ENCODE results near the gene TBL1XR1.
"Not testable (repeated sequence)": the region's sequence is repeated elsewhere in the genome, so short reads cannot be mapped to it uniquely, and the experiment has no call there.

The TBL1XR1 gene

DNA sequence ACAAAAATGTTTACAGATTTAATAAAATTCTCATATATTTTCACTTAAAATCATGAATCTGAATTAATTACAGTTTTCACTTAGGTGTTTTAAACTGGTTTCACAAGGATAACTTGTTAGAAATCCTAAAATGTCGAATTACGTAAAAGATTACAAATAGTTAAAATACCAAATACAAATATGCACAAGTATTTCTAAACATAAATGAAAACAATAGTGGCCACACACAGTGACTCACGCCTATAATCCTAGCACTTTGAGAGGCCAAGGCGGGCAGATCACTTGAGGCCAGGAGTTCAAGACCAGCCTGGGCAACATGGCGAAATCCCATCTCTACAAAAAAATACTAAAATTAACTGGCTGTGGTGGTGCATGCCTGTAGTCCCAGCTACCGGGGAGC lies 10.9 kb upstream of the TBL1XR1 start:
- DNase-seq (ENCODE audit: low read depth in 2 of 2), result no peak

DNA sequence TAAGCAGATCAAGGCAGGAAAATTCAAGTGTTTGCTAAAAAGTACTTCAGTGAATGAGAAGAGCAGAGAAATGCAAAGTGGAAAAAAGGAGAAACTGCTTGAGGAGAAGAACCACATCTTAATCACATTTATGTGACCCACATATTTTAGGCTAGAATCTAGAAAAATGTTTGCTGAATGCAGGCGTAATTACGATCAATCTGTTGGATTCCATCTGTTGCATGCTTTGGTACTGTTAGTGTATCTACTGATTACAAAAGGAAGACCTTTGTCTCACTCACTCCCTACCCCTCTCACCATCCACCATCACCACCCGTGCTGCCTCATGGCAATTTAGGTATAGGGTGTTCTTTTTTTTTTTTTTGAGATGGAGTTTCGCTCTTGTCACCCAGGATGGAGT lies 9.7 kb upstream of the TBL1XR1 start:
- no peak for DNase-seq (ENCODE audit: low read depth in 2 of 2)

DNA sequence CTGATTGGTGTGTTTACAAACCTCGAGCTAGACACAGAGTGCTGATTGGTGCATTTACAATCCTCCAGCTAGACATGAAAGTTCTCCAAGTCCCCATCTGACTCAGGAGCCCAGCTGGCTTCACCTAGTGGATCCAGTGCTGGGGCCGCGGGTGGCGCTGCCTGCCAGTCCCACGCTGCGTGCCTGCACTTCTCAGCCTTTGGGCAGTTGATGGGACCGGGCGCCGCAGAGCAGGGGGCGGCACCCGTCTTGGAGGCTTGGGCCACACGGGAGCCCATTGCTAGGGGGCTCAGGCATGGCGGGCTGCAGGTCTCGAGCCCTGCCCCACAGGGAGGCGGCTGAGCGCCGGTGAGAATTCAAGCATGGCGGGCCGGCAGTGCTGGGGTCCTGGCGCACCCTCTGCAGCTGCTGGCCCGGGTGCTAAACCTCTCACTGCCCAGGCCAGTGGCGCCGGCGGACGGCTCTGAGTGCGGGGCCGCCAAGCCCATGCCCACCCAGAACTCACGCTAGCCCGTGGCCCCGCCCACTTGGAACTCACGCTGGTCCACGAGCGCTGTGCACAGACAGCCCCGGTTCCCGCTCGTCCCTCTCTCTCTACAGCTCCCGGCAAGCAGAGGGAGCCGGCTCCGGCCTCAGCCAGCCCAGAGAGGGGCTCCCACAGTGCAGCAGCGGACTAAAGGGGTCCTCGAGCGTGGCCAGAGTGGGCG lies 6.6 kb upstream of the TBL1XR1 start:
- DNase-seq (ENCODE audit: low read depth in 2 of 2), result no peak

- DNase-seq (ENCODE audit: low read depth in 2 of 2), result not testable (repeated sequence)
These were observed 5.7 kb upstream of the TBL1XR1 start for GRCh38 chr3:177203016-177203415.

GRCh38 chr3:177201700-177202397 lies 4.6 kb upstream of the TBL1XR1 start:
- DNase-seq (ENCODE audit: low read depth in 2 of 2), result peak in 1 of 2 donors; percentile 44

- no peak for DNase-seq (ENCODE audit: low read depth in 2 of 2)
These were observed 2.0 kb upstream of the TBL1XR1 start for GRCh38 chr3:177199206-177199760.

DNA sequence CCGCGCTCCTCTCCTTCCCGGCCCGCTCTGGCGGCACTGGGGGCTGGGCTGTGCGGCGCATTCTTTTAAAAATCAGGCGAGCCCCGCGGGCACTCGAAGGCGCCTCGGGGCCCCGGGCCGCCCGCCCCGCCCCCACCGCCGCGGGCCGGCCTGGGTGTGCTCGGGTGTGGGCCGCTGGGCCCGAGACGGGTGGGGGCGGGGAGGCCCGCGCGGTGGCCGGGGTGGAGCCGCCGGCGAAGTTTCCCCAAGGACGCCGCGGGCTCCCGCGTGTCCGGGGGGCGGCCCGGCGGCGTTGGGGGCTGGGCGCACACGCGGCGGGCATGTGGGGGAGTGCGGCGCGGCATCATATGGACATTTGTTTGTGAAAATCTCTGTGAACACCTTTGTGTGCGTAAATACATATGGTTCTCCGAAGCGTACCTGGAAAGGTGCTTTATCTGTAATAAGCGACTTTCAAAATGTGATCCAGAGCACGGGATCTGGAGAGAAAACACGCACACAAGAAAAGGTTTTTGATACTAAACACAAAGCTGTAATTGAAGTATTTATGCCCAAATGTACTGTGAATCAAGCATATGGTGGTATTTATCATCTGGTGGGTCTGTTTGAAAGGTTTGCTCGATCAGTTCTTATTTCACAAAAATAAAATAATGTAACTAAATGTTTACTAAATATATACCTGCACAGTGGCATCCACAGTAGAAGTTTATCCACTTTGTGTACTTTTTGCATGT lies 612 bp upstream of the TBL1XR1 start:
- no peak for DNase-seq (ENCODE audit: low read depth in 2 of 2)

DNA sequence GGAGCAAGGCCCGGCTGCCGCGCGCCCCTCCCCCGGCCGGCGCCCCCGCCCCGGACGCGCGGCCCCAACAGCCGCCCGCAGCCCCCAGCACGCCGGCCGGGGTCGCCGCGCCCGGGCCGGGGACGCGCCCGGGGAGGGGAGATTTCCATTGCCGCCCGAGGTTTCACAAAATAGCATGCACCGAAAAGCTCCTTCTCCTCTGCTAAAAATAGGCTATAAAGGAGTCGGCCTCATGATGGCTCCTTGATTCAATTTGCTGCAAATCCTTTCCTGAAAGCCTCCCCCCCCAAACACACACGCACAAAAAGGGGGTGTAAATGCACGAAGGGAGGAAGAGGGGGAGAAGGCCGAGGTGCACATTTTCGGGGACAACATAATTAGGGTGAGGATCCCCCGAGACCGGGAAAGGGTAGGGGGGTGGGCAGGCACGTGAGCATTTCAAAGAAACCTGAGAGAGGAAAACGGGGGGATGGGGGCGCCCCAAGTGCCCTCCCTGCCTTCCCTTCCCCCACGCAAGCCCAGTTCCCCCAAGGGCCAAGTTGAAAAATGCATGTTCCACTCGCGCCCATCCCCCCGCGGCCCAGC lies 734 bp downstream of the TBL1XR1 start:
- peak in 1 of 2 donors; percentile 42 for DNase-seq (ENCODE audit: low read depth in 2 of 2)

DNA sequence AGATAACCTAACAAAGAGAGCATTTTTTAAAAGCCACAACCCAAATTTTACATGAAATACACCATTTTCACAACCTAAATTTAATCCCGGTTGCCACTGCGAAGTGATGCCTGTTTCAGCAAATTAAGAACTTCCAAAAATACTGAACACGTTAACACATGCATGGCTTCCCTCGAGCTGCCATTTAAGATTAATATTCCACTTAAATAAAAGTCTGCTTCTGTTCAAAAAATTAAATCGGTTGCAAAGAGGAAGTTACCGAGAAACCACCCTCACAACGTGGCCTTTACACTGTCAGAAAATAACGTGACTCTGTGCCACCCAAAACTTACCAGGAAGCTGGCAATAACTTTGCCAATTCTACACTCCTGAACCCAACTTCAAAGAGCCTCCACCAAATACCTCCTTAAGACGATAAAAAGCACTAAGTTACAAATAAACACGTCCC lies 1.2 kb downstream of the TBL1XR1 start:
- DNase-seq (ENCODE audit: low read depth in 2 of 2), result no peak

- DNase-seq (ENCODE audit: low read depth in 2 of 2), result no peak
These were observed 1.9 kb downstream of the TBL1XR1 start for GRCh38 chr3:177195242-177195991.

- DNase-seq (ENCODE audit: low read depth in 2 of 2), result no peak
These were observed 3.0 kb downstream of the TBL1XR1 start for GRCh38 chr3:177194299-177194698.

DNA sequence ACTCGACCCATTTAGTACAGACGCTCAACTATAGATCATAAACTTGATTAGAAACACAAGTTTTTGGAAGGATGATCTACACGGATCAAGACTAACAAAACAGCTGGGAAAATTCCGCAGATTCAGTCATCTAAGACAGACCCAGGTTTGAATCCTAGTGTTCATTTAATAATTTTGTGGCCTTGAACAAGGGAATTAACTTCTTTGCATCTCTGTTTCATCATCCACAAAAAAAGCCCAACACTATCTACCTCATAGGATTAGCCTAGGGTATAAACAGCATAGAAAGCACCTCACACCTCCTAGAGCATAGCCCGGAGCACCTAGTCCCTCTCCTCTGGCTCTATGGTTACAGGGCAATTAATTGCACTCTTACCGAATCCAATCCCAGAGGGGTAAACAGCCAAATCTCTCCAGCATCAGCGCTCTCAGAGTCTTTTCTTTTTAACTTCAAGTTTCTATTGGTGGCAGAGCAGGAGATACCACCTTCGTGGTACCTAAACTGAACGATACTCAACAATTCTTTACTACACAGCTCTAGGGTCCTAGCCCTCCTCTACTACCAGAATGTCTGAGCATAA lies 3.5 kb downstream of the TBL1XR1 start:
- DNase-seq (ENCODE audit: low read depth in 2 of 2), result no peak

GRCh38 chr3:177193275-177193674 lies 4.0 kb downstream of the TBL1XR1 start:
- DNase-seq (ENCODE audit: low read depth in 2 of 2), result not testable (repeated sequence)

- no peak for DNase-seq (ENCODE audit: low read depth in 2 of 2)
These were observed 6.3 kb downstream of the TBL1XR1 start for GRCh38 chr3:177190756-177191681.

DNA sequence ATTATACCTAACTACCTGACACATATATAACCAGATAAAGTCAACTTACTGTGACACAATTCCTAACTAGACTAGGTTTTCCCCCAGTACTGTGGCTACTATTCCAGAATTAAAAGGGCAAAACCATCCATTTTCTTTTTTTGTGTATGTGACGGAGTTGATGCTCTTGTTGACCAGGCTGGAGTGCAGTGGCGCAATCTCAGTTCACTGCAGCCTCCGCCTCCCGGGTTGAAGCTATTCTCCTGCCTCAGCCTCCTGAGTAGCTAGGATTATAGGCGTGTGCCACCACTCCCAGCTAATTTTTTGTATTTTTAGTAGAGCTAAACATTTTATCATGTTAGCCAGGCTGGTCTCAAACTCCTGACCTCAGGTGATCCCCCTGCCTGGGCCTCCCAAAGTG lies 7.1 kb downstream of the TBL1XR1 start:
- not testable (repeated sequence) for DNase-seq (ENCODE audit: low read depth in 2 of 2)

DNA sequence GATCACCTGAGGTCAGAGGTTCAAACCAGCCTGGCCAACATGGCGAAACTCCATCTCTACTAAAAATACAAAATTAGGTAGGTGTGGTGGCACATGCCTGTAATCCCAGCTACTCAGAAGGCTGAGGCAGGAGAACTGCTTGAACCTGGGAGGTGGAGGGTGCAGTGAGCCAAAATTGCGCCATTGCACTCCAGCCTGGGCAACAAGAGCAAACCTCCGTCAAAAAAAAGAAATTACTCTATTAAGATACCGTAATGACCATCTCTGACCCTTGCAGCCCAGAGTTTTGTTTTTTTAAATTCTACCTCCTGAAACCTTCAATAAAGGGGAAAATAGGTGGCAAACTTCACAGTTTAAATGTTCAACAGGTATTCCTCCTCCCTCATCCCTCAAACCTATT lies 9.0 kb downstream of the TBL1XR1 start:
- not testable (repeated sequence) for DNase-seq (ENCODE audit: low read depth in 2 of 2)

DNA sequence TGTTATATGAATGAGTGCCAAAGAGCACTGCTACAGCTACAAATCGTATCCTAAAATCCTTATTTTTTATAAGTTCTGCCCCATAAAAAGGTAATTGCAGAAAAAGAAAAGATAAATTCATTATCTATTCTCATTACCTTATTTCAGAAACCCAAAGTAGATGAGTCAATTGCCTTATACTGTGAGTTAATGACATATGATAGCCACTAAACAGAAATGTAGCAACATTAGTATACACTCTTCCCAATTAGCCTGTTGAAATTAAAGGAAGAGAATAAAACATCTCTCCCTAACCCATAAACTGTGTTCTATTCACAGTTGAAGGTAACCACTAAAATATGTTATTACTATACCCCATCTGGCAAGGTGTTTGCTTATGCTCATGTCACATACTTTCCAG lies 11.0 kb downstream of the TBL1XR1 start:
- DNase-seq (ENCODE audit: low read depth in 2 of 2), result no peak

DNA sequence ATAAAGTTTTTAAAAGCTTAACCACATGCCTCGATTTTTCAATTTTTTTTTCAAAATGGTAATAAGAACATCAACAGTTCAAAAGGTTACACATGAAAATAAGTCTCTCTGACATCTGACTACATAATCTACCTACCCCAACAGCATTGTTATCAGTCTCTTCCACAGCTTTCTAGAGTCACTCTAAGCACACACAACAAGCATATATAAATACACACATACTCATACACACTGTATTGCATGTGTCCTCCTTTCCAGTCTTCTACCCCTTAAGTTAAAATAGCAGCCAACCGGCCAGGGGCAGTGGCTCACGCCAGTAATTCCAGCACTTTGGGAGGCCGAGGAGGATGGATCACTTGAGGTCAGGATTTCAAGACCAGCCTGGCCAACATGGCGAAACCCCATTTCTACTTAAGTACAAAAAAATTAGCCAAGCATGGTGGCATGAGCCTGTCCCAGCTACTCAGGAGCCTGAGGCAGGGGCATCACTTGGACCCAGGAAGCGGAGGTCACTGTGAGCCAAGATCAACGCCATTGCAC lies 12.2 kb downstream of the TBL1XR1 start:
- DNase-seq (ENCODE audit: low read depth in 2 of 2), result no peak

- DNase-seq (ENCODE audit: low read depth in 2 of 2), result not testable (repeated sequence)
These were observed 12.7 kb downstream of the TBL1XR1 start for GRCh38 chr3:177184602-177185001.

Measured in activated CD4-positive, alpha-beta T cell treated with anti-CD3 and anti-CD28 coated beads for 24 hours (primary cell).